HG02623 (cell line): Measurements from ENCODE around the gene ETV4.

Source experiments
- ATAC-seq: cut with Tn5 transposase; IDR thresholded peaks from one replicate; pipeline ENCODE4 v1.9.1; 2021; ENCODE audit warnings: moderate library complexity; ENCODE audit not compliant: unreplicated experiment

ETV4 gene

DNA sequence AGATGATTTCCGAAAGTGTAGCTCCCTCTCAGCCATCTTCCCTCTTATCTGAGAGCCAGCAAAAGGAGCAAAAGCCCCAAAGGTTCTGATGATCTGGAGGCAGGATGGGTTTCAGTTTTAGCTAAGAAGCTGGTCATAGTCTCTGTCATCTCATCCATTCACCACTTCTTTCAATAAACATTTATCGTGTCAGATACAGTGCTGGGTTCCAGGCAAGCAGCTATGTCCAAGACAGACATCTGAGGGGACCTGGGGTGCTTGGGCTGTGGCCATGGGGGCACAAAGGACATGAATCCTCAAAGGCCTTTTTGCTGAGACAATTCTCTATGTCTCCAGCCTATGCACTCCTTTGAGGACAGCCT lies 1.0 kb upstream of the ETV4 start:
- no peak for ATAC-seq

GRCh38 chr17:43545383-43545632 lies 832 bp downstream of the ETV4 start:
- ATAC-seq = no peak

DNA sequence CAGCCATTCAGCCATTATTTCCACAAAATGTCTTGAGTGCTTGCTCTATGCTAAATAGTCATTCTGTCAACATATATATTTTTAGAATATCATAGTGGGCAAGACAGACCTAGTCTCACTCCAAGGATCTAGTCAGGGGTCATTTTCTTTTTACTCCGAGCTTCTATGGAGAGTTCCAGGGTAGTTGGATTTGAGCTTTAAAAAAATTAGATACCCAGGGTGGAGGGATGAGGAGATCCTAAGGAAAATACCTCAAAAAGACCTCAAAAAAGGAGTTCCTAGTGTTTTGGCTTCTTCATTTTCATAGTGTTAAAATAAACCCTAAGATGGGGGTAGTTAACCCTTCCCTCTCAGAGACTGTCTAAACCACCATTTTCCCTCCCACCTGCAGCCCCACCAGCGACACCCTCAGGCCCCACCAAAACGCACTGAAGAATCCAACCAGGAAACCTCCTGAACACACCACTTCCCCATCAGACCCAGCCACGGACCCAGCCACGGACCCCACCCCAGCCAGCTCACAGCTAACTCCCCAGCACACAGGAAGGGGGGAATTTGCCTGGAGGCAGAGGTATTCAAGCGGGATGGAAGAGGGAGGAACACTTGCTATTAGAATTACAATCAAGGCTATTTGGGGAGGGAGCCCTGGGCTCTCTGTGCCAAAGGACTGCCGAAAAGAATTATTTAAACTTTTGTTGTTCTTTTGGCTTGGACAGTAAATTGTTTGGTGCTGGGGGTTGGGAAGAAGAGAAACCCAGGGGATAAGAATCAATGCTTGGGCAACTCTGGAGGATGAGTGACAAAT lies 2.2 kb downstream of the ETV4 start:
- no peak for ATAC-seq

GRCh38 chr17:43543300-43543699 lies 2.8 kb downstream of the ETV4 start:
- no peak for ATAC-seq

- no peak for ATAC-seq
Measured at GRCh38 chr17:43542859-43543258, 3.3 kb downstream of the ETV4 start.

- no peak for ATAC-seq
Measured at GRCh38 chr17:43540821-43541674, 5.1 kb downstream of the ETV4 start.

GRCh38 chr17:43536236-43536992 lies 9.7 kb downstream of the ETV4 start:
- ATAC-seq = no peak

DNA sequence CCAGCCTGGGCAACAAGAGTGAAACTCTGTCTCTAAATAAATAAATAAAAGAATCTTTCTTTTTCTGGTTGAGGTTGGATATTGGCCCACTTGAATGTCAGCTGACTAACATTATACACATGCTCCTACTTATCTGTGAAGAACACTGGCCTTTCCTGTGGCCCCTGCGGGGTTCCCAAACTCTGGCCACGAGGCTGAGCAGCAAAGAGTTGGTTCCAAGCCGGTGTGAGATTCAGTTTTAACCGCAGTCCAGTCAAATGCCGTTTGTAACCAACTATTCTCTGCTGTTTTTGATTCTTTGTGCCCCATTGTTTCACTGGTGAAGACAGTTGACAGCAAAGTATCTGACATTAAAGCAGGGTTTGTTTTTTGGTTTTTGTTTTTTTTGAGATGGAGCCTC lies 11.2 kb downstream of the ETV4 start:
- no peak for ATAC-seq

GRCh38 chr17:43533699-43534098 lies 12.4 kb downstream of the ETV4 start:
- no peak for ATAC-seq

DNA sequence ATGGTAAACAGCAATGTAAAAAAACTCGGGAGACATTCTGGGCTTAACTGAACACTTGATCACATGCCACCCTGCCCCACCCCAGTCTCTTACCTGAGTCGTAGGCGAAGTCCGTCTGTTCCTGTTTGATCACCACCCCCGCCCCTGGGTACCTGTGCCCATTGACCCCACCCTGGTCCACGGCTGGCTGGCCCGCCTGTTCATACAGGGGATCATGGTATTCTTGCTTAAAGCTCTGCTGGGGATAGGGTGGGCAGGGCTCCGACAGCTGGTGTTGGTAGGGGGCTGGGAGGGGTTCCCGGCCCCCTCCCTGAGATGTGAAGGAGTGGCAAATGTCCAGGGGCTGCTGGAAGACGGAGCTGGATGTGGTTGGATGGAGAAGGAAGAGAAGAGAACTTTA lies 13.6 kb downstream of the ETV4 start:
- ATAC-seq = no peak

DNA sequence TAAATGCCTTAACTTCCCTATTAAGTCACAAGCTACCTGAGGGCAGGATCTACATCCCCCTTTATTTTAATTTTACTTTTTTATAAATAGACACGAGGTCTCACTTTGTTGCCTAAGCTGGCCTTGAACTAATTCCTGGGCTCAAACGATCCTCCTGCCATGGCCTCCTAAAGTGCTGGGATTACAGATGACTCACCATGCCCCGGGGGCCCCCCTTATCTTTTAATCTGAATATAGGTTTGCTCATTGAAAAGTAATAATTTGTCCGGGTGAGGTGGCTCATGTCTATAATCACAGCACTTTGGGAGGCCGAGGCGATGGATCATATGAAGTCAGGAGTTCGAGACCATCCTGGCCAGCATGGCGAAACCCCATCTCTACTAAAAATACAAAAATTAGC lies 14.2 kb downstream of the ETV4 start:
- ATAC-seq = no peak

GRCh38 chr17:43531082-43531378 lies 15.1 kb downstream of the ETV4 start:
- no peak for ATAC-seq

GRCh38 chr17:43530288-43531081 lies 15.7 kb downstream of the ETV4 start:
- ATAC-seq = no peak

DNA sequence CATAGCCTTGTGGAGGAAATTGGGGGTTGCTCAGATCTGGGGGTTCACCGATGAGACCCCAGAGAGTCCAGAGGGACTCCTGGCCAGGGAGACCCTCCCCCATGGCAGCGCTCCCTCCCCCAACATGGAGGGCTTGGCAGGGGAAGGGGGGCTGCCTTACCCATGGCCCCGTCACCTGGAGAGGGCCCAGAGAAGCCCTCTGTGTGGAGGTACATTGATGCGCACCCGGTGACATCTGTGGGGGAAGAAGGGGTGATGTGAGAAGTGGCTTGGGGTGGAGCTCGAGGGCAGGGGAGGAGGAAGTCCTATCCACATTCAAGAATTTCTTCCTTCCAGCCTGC lies 16.2 kb downstream of the ETV4 start:
- ATAC-seq = no peak

GRCh38 chr17:43528988-43529814 lies 16.9 kb downstream of the ETV4 start:
- no peak for ATAC-seq

DNA sequence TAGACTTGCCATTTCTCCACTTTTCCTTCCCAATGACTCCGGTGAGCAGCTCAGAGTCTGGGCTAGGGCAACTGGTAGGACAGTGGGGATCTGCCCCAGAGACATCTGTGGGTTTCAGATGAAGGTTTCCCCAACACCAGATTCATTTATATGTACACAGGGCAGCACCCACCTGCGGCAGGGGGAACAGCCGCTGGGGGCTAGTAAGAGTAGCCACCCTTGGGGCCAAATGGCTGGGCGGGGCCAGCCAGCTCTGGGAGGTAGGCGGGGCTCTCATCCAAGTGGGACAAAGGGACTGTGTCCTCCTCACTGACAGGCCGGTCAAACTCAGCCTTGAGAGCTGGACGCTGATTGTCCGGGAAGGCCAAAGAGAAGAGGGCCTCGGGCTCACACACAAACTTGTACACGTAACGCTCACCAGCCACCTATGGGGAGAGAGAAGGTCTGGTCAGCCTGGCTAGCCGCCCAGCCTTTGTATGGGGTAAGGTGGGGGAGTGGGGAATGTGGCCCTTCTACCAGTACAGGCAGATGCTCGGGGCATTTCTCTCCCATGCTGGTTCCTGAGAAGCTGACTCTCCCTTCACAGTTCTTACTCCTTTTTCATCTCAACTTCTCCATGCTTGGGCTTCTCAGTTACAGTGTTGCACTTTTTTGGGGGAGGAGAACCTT lies 17.7 kb downstream of the ETV4 start:
- no peak for ATAC-seq

GRCh38 chr17:43526886-43527648 lies 19.1 kb downstream of the ETV4 start:
- no peak for ATAC-seq

DNA sequence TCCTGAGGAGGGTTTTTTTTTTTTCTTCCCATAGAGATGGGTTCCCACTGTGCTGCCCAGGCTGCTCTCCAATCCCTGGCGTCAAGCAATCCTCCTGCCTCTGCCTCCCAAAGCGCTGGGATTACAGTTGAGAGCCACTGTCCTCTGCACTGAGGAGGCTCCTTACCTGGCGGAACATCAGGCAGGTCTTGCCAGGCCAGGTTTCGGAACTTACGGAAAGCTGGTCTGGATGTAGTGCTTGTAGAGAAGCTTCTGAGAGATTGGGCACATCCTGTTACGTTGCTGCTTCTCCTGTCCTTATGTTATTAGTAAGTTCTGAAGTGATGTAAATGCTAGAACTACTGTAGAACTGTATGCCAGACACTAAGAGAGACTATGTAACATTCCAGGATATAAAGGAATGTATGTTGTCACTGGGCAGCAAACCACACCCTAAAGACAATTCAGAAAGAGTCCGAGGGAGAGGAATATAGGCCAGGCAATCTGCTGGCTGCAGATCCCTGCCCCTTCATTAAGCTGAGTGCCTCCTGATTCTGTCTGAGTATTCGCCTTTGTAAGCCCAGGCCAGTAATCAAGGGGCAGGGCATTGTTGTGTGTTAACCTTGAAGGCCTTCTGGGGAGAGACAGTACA lies 21.1 kb downstream of the ETV4 start:
- no peak for ATAC-seq

DNA sequence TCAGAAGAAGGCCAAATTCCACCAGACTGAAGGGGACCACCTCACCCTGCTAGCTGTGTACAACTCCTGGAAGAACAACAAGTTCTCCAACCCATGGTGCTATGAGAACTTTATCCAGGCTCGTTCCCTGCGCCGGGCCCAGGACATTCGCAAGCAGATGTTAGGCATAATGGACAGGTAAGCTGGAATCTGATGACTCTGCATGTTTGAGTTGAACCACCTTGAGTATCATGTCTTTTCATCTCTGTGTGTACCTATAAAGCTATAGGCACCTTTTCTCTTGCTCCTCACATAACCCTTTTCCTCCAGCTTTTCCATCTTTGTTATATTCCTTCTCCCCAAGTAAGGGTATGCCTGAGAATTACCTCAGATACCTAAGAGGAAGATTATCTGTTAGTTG lies 24.8 kb downstream of the ETV4 start:
- no peak for ATAC-seq
